ENCODE measurements around the gene ADARB1.

ADARB1 gene

GRCh38 chr21:45141507-45141906, 67.1 kb downstream of the ADARB1 start:
- TF ChIP-seq CTCF (IDR thresholded peaks at IDR 0.05), result no peak

DNA sequence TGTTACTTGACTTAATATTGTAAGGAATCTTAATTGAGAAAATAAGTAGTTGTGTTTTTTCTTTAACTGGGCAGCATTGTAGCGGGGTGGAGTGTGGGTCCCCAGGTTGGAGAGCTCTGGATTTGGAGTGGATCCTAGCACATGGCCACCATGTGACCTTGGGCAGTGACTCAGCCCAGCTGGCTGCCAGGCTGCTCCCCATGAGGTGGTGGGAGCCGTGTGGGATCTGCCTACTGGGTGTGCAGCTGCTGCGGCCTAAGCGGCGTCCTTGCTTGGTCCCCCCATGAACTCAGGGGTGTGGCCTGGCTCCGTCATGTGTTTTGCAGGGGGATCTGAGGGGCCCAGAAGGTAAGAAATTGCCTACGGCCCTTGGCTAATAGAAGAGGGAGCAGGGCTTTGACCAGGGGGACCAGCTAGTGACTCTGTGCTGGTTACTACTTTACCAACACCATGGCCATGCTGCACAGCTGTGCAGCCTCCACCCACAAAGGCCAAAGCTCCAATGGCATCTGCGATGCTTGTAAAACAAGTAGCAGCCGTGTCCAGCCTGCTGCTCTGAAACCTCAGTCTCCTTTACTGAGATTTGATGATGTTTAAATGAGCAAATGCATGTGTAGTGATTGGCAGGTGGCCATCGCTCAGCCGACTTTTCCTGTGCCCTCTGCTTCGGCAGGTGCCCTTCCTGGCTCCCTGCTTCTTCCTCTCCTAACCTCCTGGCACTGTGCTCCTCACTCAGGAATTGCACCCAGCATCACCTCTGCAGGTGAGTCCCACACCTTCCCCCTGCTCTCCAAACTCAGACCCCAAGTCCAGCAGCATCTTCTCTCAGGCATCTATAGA, 68.3 kb downstream of the ADARB1 start:
- TF ChIP-seq CTCF (IDR thresholded peaks at IDR 0.05), result no peak

GRCh38 chr21:45143855-45144254, 69.5 kb downstream of the ADARB1 start:
- no peak for TF ChIP-seq CTCF (IDR thresholded peaks at IDR 0.05)

DNA sequence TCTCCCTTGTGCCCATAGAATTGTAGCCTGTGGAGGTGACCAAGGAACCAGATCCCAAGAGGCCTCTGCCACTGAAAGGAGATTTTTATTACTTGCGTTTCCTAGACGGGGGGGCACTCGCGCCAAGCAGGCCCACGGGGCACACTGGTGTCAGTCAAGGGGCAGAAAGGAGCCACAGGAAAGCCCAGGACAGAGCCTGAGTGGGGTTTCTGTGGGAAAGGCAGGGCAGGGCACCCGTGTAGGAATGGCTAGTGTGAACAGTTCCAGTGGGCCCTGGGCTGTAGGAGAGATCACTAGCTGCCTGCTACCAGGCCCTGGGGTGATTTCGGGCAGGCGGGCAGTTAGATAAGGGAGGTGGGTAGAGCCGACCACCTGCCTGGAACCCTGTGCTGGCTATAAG, 70.8 kb downstream of the ADARB1 start:
- no peak for TF ChIP-seq CTCF (IDR thresholded peaks at IDR 0.05)

DNA sequence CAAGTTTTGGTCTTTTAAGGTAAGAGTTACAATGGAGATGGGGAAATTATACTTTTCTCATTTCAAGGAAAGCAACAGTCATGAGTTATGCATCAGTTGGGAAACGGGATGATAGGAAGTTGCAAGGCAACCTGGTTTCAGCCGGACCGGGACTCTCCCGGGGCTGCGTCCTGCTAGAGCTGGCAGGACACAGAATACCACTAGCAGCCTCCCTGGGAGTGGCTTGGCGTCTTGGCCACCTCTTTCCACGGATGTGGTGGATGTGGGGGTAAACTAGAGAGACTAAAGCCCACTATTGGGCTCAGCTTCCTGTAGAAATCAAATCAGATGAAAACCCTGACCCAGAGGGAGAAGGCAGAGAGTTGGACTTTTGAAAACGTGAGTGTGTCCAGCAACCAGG, 71.9 kb downstream of the ADARB1 start:
- TF ChIP-seq CTCF (IDR thresholded peaks at IDR 0.05), result no peak

- no peak for TF ChIP-seq CTCF (IDR thresholded peaks at IDR 0.05)
These were observed 72.4 kb downstream of the ADARB1 start for GRCh38 chr21:45146801-45147200.

DNA sequence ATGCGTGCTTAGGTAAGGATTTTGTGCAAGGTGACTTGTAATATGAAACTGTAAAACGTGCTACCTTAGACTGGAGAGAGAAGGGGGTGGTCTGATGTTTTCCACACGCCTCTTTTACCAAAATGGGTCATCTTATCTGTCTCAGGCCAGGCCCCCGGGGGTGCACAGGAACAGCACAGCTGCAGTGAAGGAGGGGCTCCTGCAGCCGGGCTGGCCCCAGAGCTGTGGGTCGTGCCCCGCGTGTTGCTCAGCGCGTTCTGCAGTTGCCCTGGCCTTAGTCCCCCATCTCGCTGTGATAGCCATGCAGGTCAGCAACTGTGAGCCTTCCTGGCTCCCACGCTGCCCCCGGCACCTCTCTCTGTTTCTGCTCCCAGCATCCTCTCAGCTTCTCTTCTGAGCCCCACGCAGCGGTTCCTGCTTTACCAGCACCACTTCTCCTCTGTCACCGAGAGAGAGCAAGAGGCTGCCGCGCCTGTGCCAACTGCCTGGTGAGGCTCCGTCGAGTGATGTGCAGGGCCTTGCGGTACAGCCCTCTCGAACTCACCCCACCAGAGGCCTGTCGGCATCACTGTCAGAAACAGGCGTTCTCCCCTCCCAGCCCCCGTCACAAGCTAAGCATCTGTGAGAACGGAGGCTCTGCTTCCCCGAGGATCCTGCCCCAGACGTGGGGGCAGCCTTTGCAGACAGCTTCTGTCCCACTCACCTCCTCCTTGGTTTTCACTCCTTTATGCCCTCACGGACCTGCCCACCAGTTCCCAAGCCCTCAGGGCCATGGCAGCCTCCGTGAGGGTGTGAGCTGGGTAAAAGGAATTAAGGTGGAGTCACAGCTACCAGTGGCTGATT, 73.3 kb downstream of the ADARB1 start:
- TF ChIP-seq CTCF (IDR thresholded peaks at IDR 0.05), result no peak

Measured in LNCAP (cell line).